HG03469 (cell line): ENCODE results near the gene PFKFB2.
"Not testable (repeated sequence)": the region's sequence is repeated elsewhere in the genome, so short reads cannot be mapped to it uniquely, and the experiment has no call there.

Experiments used
- ATAC-seq: cut with Tn5 transposase; IDR thresholded peaks from one replicate; pipeline ENCODE4 v1.9.1; 2021; ENCODE audit warnings: mild to moderate bottlenecking, moderate library complexity, moderate number of reproducible peaks; ENCODE audit not compliant: unreplicated experiment

The PFKFB2 gene

GRCh38 chr1:207036865-207037264, 16.2 kb upstream of the PFKFB2 start:
- no peak for ATAC-seq

GRCh38 chr1:207039380-207040180, 13.5 kb upstream of the PFKFB2 start:
- no peak for ATAC-seq

GRCh38 chr1:207040181-207040533, 12.9 kb upstream of the PFKFB2 start:
- no peak for ATAC-seq

- not testable (repeated sequence) for ATAC-seq
These were observed 11.7 kb upstream of the PFKFB2 start for GRCh38 chr1:207041397-207041796.

GRCh38 chr1:207045453-207045852, 7.6 kb upstream of the PFKFB2 start:
- no peak for ATAC-seq

- ATAC-seq: no peak
These were observed 5.6 kb upstream of the PFKFB2 start for GRCh38 chr1:207047505-207047904.

- no peak for ATAC-seq
These were observed 5.0 kb upstream of the PFKFB2 start for GRCh38 chr1:207048041-207048440.

GRCh38 chr1:207049054-207049453, 4.0 kb upstream of the PFKFB2 start:
- ATAC-seq: no peak

GRCh38 chr1:207049514-207049913, 3.6 kb upstream of the PFKFB2 start:
- no peak for ATAC-seq

GRCh38 chr1:207049974-207050391, 3.1 kb upstream of the PFKFB2 start:
- peak; percentile 29 for ATAC-seq

GRCh38 chr1:207050480-207051190, 2.4 kb upstream of the PFKFB2 start:
- no peak for ATAC-seq

- ATAC-seq: no peak
These were observed 1.7 kb upstream of the PFKFB2 start, which contains the start of gene YOD1 for GRCh38 chr1:207051191-207051943. TSS of gene YOD1 (minus strand) at chr1:207051208. CDS start at chr1:207051030, 178 bp downstream.

GRCh38 chr1:207054491-207054890, 1.4 kb downstream of the PFKFB2 start:
- ATAC-seq: no peak

GRCh38 chr1:207055386-207056001, 2.4 kb downstream of the PFKFB2 start:
- no peak for ATAC-seq

GRCh38 chr1:207056673-207057072, 3.6 kb downstream of the PFKFB2 start:
- ATAC-seq: no peak

GRCh38 chr1:207058252-207058651, 5.2 kb downstream of the PFKFB2 start:
- ATAC-seq: no peak

- no peak for ATAC-seq
These were observed 6.1 kb downstream of the PFKFB2 start for GRCh38 chr1:207058878-207059867.

GRCh38 chr1:207059881-207060280, 6.8 kb downstream of the PFKFB2 start:
- ATAC-seq: no peak

GRCh38 chr1:207060596-207060995, 7.5 kb downstream of the PFKFB2 start:
- no peak for ATAC-seq

GRCh38 chr1:207062058-207062457, 9.0 kb downstream of the PFKFB2 start:
- ATAC-seq: no peak
